Activated CD4-positive, alpha-beta T cell treated with anti-CD3 and anti-CD28 coated beads, Interleukin-2, amount 50 U/mL, for 48 hours (primary cell): ENCODE results near the gene BCL6B.
"Not testable (repeated sequence)": the region's sequence is repeated elsewhere in the genome, so short reads cannot be mapped to it uniquely, and the experiment has no call there.

Experiments
- DNase-seq, 2 experiments: peaks; one replicate each; pipeline ENCODE4 v3.0.0-alpha.2; 2020

Gene BCL6B

GRCh38 chr17:7029659-7030058, 6.8 kb downstream of the BCL6B start:
- peak; percentile 58 to 71 for DNase-seq

GRCh38 chr17:7034955-7035590, 12.2 kb downstream of the BCL6B start:
- DNase-seq, result peak in 1 of 2 experiments; percentile 55

- DNase-seq, result peak; percentile 98 to 99
Measured at GRCh38 chr17:7035591-7036368, 12.9 kb downstream of the BCL6B start, which contains the start of gene SLC16A13. Gene SLC16A13, plus strand, starts transcription at chr17:7036015. Its CDS starts 368 bp downstream, at chr17:7036383.

- DNase-seq, result no peak
Measured at GRCh38 chr17:7038025-7038862, 15.4 kb downstream of the BCL6B start.

GRCh38 chr17:7039832-7040231, 17.0 kb downstream of the BCL6B start:
- DNase-seq, result no peak

- DNase-seq, result peak; percentile 26 to 34
Measured at GRCh38 chr17:7041607-7042500, 19.0 kb downstream of the BCL6B start.

GRCh38 chr17:7042501-7043181, 19.8 kb downstream of the BCL6B start:
- DNase-seq, result peak; percentile 46 to 57

- DNase-seq, result no peak
Measured at GRCh38 chr17:7043182-7043496, 20.3 kb downstream of the BCL6B start.

- DNase-seq, result peak; percentile 45 to 57
Measured at GRCh38 chr17:7043497-7044198, 20.8 kb downstream of the BCL6B start, which contains the start of gene SLC16A11. Gene SLC16A11, minus strand, starts transcription at chr17:7044092. Its CDS starts 579 bp downstream, at chr17:7043513.

- DNase-seq, result peak; percentile 30 to 43
Measured at GRCh38 chr17:7045492-7046126, 22.8 kb downstream of the BCL6B start.

- peak; percentile 53 to 66 for DNase-seq
Measured at GRCh38 chr17:7046127-7046724, 23.4 kb downstream of the BCL6B start.

GRCh38 chr17:7046725-7047397, 24.0 kb downstream of the BCL6B start:
- peak; percentile 68 to 78 for DNase-seq

- DNase-seq, result peak; percentile 30 to 42
Measured at GRCh38 chr17:7047566-7047965, 24.7 kb downstream of the BCL6B start.

- DNase-seq, result no peak
Measured at GRCh38 chr17:7048968-7049367, 26.1 kb downstream of the BCL6B start.

GRCh38 chr17:7050583-7050982, 27.7 kb downstream of the BCL6B start:
- DNase-seq, result not testable (repeated sequence)

GRCh38 chr17:7056386-7056785, 33.5 kb downstream of the BCL6B start:
- DNase-seq, result no peak

GRCh38 chr17:7058831-7059447, 36.1 kb downstream of the BCL6B start:
- no peak for DNase-seq

GRCh38 chr17:7060165-7060891, 37.5 kb downstream of the BCL6B start:
- peak; percentile 53 to 64 for DNase-seq
